Measurements from ENCODE around the gene WDR70. TPM values are rescaled to one million over a fixed set of nuclear protein-coding genes. Genes with fewer than 3 reads are reported as not detected.

Gene WDR70
- total RNA-seq, 1 experiment from 2014 or later = 35.0 TPM

GRCh38 chr5:37730896-37731455, 351.9 kb downstream of the WDR70 start (continued):
- TF ChIP-seq, protein P1, sequence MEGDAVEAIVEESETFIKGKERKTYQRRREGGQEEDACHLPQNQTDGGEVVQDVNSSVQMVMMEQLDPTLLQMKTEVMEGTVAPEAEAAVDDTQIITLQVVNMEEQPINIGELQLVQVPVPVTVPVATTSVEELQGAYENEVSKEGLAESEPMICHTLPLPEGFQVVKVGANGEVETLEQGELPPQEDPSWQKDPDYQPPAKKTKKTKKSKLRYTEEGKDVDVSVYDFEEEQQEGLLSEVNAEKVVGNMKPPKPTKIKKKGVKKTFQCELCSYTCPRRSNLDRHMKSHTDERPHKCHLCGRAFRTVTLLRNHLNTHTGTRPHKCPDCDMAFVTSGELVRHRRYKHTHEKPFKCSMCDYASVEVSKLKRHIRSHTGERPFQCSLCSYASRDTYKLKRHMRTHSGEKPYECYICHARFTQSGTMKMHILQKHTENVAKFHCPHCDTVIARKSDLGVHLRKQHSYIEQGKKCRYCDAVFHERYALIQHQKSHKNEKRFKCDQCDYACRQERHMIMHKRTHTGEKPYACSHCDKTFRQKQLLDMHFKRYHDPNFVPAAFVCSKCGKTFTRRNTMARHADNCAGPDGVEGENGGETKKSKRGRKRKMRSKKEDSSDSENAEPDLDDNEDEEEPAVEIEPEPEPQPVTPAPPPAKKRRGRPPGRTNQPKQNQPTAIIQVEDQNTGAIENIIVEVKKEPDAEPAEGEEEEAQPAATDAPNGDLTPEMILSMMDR (IDR thresholded peaks at IDR 0.05) = no peak
- TF ChIP-seq FOXJ3 (CRISPR knock-in tag; IDR thresholded peaks at IDR 0.05; ENCODE audit: borderline replicate concordance) = no peak
- TF ChIP-seq OVOL2 (CRISPR knock-in tag; IDR thresholded peaks at IDR 0.05; ENCODE audit: borderline replicate concordance) = no peak
- TF ChIP-seq ZMAT4 (CRISPR knock-in tag; IDR thresholded peaks at IDR 0.05) = no peak

DNA sequence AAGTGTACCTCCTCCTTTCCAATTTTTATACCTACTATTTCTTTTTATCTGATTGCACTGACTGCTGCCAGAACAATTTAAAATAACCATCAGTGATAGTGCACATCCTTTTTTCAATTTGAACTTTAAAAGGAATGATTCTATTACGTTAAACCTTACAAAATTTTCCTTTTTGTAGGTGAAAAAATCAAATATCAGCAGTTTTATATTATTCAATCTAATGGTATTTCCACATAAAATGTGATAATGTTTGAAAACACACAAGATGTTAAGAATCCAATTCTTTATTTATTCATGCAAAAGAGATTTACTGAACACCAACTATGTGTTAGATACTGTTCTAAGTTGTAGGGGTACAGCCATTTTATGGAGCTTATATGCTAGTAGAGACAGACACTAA, 355.0 kb downstream of the WDR70 start:
- H3K4me3 Mint-ChIP-seq = no peak overlapping the region

More for the DNA sequence above, 355.0 kb downstream of the WDR70 start:
- Mint-ChIP-seq H3K27ac (no peak overlapping the region), H3K27me3 (ENCODE audit: low read depth) (no peaks in the 10 kb centered on the region), H3K36me3 (no peaks in the 10 kb centered on the region), H3K4me1 (no peaks in the 10 kb centered on the region), H3K9me3 (no peaks in the 10 kb centered on the region)
- ATAC-seq (no peak), DNase-seq (ENCODE audit: low spot score) (no peak)
- POLR2A ChIA-PET = no interaction called here
- no peak for TF ChIP-seq CREB1 (CRISPR knock-in tag; IDR thresholded peaks at IDR 0.05)
- TF ChIP-seq, protein P2, sequence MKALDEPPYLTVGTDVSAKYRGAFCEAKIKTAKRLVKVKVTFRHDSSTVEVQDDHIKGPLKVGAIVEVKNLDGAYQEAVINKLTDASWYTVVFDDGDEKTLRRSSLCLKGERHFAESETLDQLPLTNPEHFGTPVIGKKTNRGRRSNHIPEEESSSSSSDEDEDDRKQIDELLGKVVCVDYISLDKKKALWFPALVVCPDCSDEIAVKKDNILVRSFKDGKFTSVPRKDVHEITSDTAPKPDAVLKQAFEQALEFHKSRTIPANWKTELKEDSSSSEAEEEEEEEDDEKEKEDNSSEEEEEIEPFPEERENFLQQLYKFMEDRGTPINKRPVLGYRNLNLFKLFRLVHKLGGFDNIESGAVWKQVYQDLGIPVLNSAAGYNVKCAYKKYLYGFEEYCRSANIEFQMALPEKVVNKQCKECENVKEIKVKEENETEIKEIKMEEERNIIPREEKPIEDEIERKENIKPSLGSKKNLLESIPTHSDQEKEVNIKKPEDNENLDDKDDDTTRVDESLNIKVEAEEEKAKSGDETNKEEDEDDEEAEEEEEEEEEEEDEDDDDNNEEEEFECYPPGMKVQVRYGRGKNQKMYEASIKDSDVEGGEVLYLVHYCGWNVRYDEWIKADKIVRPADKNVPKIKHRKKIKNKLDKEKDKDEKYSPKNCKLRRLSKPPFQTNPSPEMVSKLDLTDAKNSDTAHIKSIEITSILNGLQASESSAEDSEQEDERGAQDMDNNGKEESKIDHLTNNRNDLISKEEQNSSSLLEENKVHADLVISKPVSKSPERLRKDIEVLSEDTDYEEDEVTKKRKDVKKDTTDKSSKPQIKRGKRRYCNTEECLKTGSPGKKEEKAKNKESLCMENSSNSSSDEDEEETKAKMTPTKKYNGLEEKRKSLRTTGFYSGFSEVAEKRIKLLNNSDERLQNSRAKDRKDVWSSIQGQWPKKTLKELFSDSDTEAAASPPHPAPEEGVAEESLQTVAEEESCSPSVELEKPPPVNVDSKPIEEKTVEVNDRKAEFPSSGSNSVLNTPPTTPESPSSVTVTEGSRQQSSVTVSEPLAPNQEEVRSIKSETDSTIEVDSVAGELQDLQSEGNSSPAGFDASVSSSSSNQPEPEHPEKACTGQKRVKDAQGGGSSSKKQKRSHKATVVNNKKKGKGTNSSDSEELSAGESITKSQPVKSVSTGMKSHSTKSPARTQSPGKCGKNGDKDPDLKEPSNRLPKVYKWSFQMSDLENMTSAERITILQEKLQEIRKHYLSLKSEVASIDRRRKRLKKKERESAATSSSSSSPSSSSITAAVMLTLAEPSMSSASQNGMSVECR (CRISPR knock-in tag; IDR thresholded peaks at IDR 0.05; ENCODE audit: borderline replicate concordance) = no peak
- TF ChIP-seq GABPB1 (CRISPR knock-in tag; IDR thresholded peaks at IDR 0.05) = no peak
- no peak for TF ChIP-seq ATF6 (CRISPR knock-in tag; IDR thresholded peaks at IDR 0.05)
- no peak for TF ChIP-seq TEAD1 (CRISPR knock-in tag; IDR thresholded peaks at IDR 0.05)
- TF ChIP-seq, protein P3, sequence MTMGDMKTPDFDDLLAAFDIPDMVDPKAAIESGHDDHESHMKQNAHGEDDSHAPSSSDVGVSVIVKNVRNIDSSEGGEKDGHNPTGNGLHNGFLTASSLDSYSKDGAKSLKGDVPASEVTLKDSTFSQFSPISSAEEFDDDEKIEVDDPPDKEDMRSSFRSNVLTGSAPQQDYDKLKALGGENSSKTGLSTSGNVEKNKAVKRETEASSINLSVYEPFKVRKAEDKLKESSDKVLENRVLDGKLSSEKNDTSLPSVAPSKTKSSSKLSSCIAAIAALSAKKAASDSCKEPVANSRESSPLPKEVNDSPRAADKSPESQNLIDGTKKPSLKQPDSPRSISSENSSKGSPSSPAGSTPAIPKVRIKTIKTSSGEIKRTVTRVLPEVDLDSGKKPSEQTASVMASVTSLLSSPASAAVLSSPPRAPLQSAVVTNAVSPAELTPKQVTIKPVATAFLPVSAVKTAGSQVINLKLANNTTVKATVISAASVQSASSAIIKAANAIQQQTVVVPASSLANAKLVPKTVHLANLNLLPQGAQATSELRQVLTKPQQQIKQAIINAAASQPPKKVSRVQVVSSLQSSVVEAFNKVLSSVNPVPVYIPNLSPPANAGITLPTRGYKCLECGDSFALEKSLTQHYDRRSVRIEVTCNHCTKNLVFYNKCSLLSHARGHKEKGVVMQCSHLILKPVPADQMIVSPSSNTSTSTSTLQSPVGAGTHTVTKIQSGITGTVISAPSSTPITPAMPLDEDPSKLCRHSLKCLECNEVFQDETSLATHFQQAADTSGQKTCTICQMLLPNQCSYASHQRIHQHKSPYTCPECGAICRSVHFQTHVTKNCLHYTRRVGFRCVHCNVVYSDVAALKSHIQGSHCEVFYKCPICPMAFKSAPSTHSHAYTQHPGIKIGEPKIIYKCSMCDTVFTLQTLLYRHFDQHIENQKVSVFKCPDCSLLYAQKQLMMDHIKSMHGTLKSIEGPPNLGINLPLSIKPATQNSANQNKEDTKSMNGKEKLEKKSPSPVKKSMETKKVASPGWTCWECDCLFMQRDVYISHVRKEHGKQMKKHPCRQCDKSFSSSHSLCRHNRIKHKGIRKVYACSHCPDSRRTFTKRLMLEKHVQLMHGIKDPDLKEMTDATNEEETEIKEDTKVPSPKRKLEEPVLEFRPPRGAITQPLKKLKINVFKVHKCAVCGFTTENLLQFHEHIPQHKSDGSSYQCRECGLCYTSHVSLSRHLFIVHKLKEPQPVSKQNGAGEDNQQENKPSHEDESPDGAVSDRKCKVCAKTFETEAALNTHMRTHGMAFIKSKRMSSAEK (CRISPR knock-in tag; IDR thresholded peaks at IDR 0.05; ENCODE audit: borderline replicate concordance) = no peak
- TF ChIP-seq MXD4 (CRISPR knock-in tag; IDR thresholded peaks at IDR 0.05; ENCODE audit: borderline replicate concordance) = no peak
- no peak for TF ChIP-seq ZNF232 (CRISPR knock-in tag; IDR thresholded peaks at IDR 0.05)
- CTCF ChIA-PET = no interaction called here

All from WTC11 (cell line).